Activated CD4-positive, alpha-beta memory T cell treated with anti-CD3 and anti-CD28 coated beads for 36 hours (primary cell): ENCODE data around the gene ELAVL2. TPM values are rescaled to one million over a fixed set of nuclear protein-coding genes. Genes with fewer than 3 reads are reported as not detected.

Experiments used
- CTCF ChIA-PET: fragments of 350-600 bp; sonication (Branson Sonifier 250); formaldehyde crosslinking; loops from one replicate; lab custom pipeline; 2021; ENCODE audit warnings: antibody characterized with exemption, inconsistent platforms; lab: Charles Lee
- POLR2A ChIA-PET: fragments of 350-600 bp; sonication (Branson Sonifier 250); formaldehyde crosslinking; loops from one replicate; lab custom pipeline; 2021; ENCODE audit warnings: antibody characterized with exemption; lab: Charles Lee
- DNase-seq: peaks from one replicate; pipeline ENCODE4 v3.0.0-alpha.2; 2020
- H3K27ac Mint-ChIP-seq: one replicate; pipeline ENCODE4 v1.8.0; 2021; ENCODE audit warnings: mixed read lengths
- H3K27me3 Mint-ChIP-seq: one replicate; pipeline ENCODE4 v1.8.0; 2021; ENCODE audit warnings: mixed read lengths
- H3K36me3 Mint-ChIP-seq: one replicate; pipeline ENCODE4 v1.8.0; 2021; ENCODE audit warnings: mixed read lengths
- H3K4me1 Mint-ChIP-seq: one replicate; pipeline ENCODE4 v1.8.0; 2021; ENCODE audit warnings: low read depth, mixed read lengths
- H3K4me3 Mint-ChIP-seq: one replicate; pipeline ENCODE4 v1.8.0; 2021; ENCODE audit warnings: mild to moderate bottlenecking, mixed read lengths
- H3K9me3 Mint-ChIP-seq: one replicate; pipeline ENCODE4 v1.8.0; 2021; ENCODE audit warnings: mixed read lengths
- intact Hi-C: fragments of 100-400 bp; cut with micrococcal nuclease; formaldehyde crosslinking; loops from one replicate; pipeline ENCODE4 v1.15.1; 2023
- total RNA-seq, 2 experiments: library from RNA; stranded (reverse); gene quantifications; one replicate each; pipeline ENCODE4 v1.2.3, GENCODE V29; 2021

Gene ELAVL2
- total RNA-seq, 2 experiments from 2014 or later = not detected

GRCh38 chr9:23662320-23662719 is 163.7 kb downstream of the ELAVL2 start:
- Mint-ChIP-seq H3K27ac (no peak overlapping the region), H3K27me3 (no peaks in the 10 kb centered on the region), H3K4me3 (no peak overlapping the region), H3K9me3 (peaks cover 3% of the 10 kb centered on the region), H3K36me3 (no peaks in the 10 kb centered on the region), H3K4me1 (no peaks in the 10 kb centered on the region)
- CTCF ChIA-PET = no interaction called here
- DNase-seq = no peak
- POLR2A ChIA-PET = no interaction called here
- intact Hi-C loops = no loop called here

GRCh38 chr9:23659346-23660006 is 166.6 kb downstream of the ELAVL2 start:
- CTCF ChIA-PET = no interaction called here
- no peaks in the 10 kb centered on the region for H3K27me3 Mint-ChIP-seq
- intact Hi-C loops = no loop called here
- POLR2A ChIA-PET = no interaction called here
- peaks cover 6% of the 10 kb centered on the region for H3K9me3 Mint-ChIP-seq
- no peak for DNase-seq
- H3K4me3 Mint-ChIP-seq = no peak overlapping the region
- no peaks in the 10 kb centered on the region for H3K4me1 Mint-ChIP-seq
- no peak overlapping the region for H3K27ac Mint-ChIP-seq
- no peaks in the 10 kb centered on the region for H3K36me3 Mint-ChIP-seq

GRCh38 chr9:23658376-23659258 is 167.4 kb downstream of the ELAVL2 start:
- Mint-ChIP-seq H3K4me3 (no peak overlapping the region), H3K9me3 (peaks cover 6% of the 10 kb centered on the region), H3K36me3 (no peaks in the 10 kb centered on the region), H3K4me1 (no peaks in the 10 kb centered on the region), H3K27me3 (no peaks in the 10 kb centered on the region), H3K27ac (no peak overlapping the region)
- intact Hi-C loops = no loop called here
- ChIA-PET CTCF (no interaction called here), POLR2A (no interaction called here)
- DNase-seq = no peak

- ChIA-PET CTCF (no interaction called here), POLR2A (no interaction called here)
- H3K4me3 Mint-ChIP-seq = no peak overlapping the region
- DNase-seq = no peak
- H3K27ac Mint-ChIP-seq = no peak overlapping the region
- intact Hi-C loops = no loop called here
- no peaks in the 10 kb centered on the region for H3K27me3 Mint-ChIP-seq
- H3K36me3 Mint-ChIP-seq = no peaks in the 10 kb centered on the region
- H3K4me1 Mint-ChIP-seq = no peaks in the 10 kb centered on the region
- H3K9me3 Mint-ChIP-seq = no peaks in the 10 kb centered on the region
Measured at GRCh38 chr9:23651051-23651450, 175.0 kb downstream of the ELAVL2 start.

GRCh38 chr9:23648651-23649050 is 177.4 kb downstream of the ELAVL2 start:
- no peak overlapping the region for H3K4me3 Mint-ChIP-seq
- no peaks in the 10 kb centered on the region for H3K4me1 Mint-ChIP-seq
- intact Hi-C loops = no loop called here
- no peak for DNase-seq
- ChIA-PET CTCF (no interaction called here), POLR2A (no interaction called here)
- no peak overlapping the region for H3K27ac Mint-ChIP-seq
- H3K9me3 Mint-ChIP-seq = no peaks in the 10 kb centered on the region
- no peaks in the 10 kb centered on the region for H3K36me3 Mint-ChIP-seq
- H3K27me3 Mint-ChIP-seq = no peaks in the 10 kb centered on the region

GRCh38 chr9:23644896-23645295 is 181.1 kb downstream of the ELAVL2 start:
- Mint-ChIP-seq H3K4me1 (no peaks in the 10 kb centered on the region), H3K27me3 (no peaks in the 10 kb centered on the region), H3K27ac (no peak overlapping the region), H3K36me3 (no peaks in the 10 kb centered on the region), H3K9me3 (no peaks in the 10 kb centered on the region), H3K4me3 (no peak overlapping the region)
- POLR2A ChIA-PET = no interaction called here
- no peak for DNase-seq
- intact Hi-C loops = no loop called here
- CTCF ChIA-PET = no interaction called here

- H3K27me3 Mint-ChIP-seq = no peaks in the 10 kb centered on the region
Measured at GRCh38 chr9:23644326-23644725, 181.7 kb downstream of the ELAVL2 start.

GRCh38 chr9:23643656-23644258 is 182.3 kb downstream of the ELAVL2 start:
- no peak overlapping the region for H3K27ac Mint-ChIP-seq
- H3K36me3 Mint-ChIP-seq = no peaks in the 10 kb centered on the region
- H3K4me3 Mint-ChIP-seq = no peak overlapping the region
- intact Hi-C loops = no loop called here
- CTCF ChIA-PET = no interaction called here
- no peaks in the 10 kb centered on the region for H3K9me3 Mint-ChIP-seq
- H3K27me3 Mint-ChIP-seq = no peaks in the 10 kb centered on the region
- POLR2A ChIA-PET = no interaction called here
- H3K4me1 Mint-ChIP-seq = no peaks in the 10 kb centered on the region
- DNase-seq = no peak

More at GRCh38 chr9:23644326-23644725, 181.7 kb downstream of the ELAVL2 start:
- POLR2A ChIA-PET = no interaction called here
- DNase-seq = no peak
- H3K4me1 Mint-ChIP-seq = no peaks in the 10 kb centered on the region
- no peak overlapping the region for H3K4me3 Mint-ChIP-seq
- intact Hi-C loops = no loop called here
- H3K9me3 Mint-ChIP-seq = no peaks in the 10 kb centered on the region
- H3K36me3 Mint-ChIP-seq = no peaks in the 10 kb centered on the region
- CTCF ChIA-PET = no interaction called here
- H3K27ac Mint-ChIP-seq = no peak overlapping the region
